Epithelial cell of proximal tubule (primary cell): ENCODE data around the gene F8. TPM values are rescaled to one million over a fixed set of nuclear protein-coding genes. Genes with fewer than 3 reads are reported as not detected.

ENCODE experiments used
- DNase-seq: peaks from one replicate; pipeline ENCODE4 v3.0.0-alpha.2; 2011; ENCODE audit warnings: low read depth
- H3K4me3 ChIP-seq: 2 replicates; pipeline ENCODE4 v1.5.1; 2011; ENCODE audit warnings: low read depth, mild to moderate bottlenecking, low read length
- CTCF ChIP-seq: conservative IDR thresholded peaks from 2 replicates; pipeline ENCODE4 v1.5.1; 2012; ENCODE audit warnings: low read depth, mild to moderate bottlenecking, low read length
- total RNA-seq: library from RNA; depleted of rRNA; stranded (reverse); fragments of >200 nt; gene quantifications from 2 replicates; pipeline ENCODE4 v1.2.3, GENCODE V29; 2015

Gene F8
- 0.22 and 2.5 TPM in 2 replicates for total RNA-seq

- no peak for DNase-seq
- TF ChIP-seq CTCF: no peak
- no peak within 1 kb of the TSS for H3K4me3 ChIP-seq
These were observed at the start of gene F8 for GRCh38 chrX:155022585-155022984. Gene F8, minus strand, starts transcription at chrX:155022723. Its CDS starts 171 bp downstream, at chrX:155022552.

DNA sequence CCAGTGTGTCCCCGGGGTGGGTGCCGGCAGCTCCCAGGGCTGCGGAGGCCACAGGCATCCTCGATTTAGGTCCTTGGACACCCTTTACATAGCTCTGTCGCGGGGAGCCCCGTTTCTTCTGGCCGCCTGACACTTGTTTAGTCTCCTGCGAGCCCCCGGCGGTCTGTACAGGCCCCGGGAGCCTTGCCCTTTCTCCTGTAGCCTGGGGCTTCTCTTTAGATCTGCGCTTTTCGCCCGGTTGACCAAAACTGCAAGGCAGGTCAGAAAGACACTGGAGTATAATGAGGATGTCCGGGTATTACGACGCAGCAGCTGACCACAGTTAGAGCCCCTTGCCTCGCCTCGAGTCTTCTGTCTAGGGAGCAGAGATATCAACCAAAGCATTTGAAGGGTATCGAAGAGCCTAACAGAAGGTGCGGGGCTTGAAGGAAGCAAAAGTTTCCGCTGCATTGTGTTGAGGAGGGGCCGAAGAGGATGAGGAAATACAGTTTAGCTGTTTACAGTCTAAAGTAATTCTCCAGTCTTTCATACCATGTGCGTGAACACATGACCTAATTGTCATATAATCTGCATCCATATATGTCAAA is 49.3 kb upstream of the F8 start:
- H3K4me3 ChIP-seq: peak overlapping the region; percentile 80
- TF ChIP-seq CTCF: no peak
- DNase-seq: no peak

GRCh38 chrX:155070975-155071693 is 48.6 kb upstream of the F8 start, which contains the start of the genes BRCC3, CMC4 and MTCP1:
Gene BRCC3, plus strand, starts transcription at chrX:155071508. Its CDS starts 20 bp downstream, at chrX:155071528.
Gene CMC4, minus strand, starts transcription at chrX:155071136. Its CDS starts 7,113 bp downstream, at chrX:155064023.
Gene MTCP1, minus strand, starts transcription at chrX:155071136. Its CDS starts 5,126 bp downstream, at chrX:155066010.
- no peak for DNase-seq
- TF ChIP-seq CTCF: no peak
- peak within 1 kb of the TSS; percentile 80 for H3K4me3 ChIP-seq

DNA sequence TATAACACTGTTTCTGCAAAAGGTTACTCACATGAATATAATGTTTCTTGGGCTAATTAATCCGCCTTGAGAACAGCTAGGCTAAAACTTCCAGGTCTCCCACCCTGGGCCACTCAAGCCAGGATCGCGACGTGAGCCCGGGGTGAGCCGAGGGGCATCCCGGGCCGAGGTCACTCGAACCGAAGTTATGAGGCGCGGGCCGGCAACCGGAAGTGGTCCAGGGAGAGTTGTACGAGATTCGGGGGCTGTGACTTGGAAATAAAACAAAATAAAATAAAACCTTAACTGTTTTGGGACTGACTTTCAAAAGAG is 48.1 kb upstream of the F8 start:
- H3K4me3 ChIP-seq: peak overlapping the region; percentile 71
- DNase-seq: no peak
- TF ChIP-seq CTCF: no peak

DNA sequence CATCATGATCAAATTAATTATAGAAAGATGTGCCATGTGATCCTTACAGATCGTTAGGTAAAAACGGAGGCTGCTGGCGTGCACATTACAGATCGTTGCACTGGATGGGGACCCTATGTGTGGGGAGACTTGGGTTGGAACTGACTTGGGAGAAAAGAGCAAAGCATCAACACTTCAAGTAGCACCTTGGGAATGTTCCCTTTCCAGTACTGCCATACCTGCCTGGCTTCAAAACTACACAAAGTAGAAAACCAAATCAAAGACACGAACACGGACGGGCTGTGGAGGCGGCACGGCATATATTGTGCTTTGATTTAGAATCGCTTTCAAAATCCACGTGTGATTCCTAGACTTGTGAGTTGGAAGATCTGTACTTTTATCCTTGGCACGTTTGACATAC is 47.5 kb upstream of the F8 start:
- no peak for TF ChIP-seq CTCF
- DNase-seq: no peak

DNA sequence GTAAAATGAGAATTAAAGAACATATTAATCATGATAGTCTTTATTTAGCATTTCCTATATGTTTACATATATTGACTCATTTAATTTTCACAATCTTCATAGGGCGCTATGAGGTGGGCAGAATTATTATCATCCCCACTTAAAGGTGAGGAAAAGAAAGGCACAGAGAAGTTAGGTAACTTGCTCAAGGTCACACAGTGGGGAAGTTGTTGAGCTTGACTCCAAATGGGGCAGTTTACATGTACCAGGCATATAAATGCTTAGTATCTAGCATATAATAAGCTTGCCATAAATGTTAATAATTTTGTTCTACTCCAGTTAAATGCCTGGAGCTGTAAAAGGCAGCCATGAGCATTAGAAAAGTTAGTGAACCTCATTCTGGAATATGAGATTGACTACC is 46.9 kb upstream of the F8 start:
- peak overlapping the region; percentile 71 for H3K4me3 ChIP-seq

More for the DNA sequence above, 47.5 kb upstream of the F8 start:
- peak overlapping the region; percentile 71 for H3K4me3 ChIP-seq

More for the DNA sequence above, 46.9 kb upstream of the F8 start:
- DNase-seq: no peak
- TF ChIP-seq CTCF: no peak
